ENCODE measurements around the gene OOEP.

Gene OOEP

GRCh38 chr6:73388433-73388799, 18.7 kb upstream of the OOEP start:
- TF ChIP-seq ZBTB7A (IDR thresholded peaks at IDR 0.05; ENCODE audit: low read depth) (no peak), EP300 (IDR thresholded peaks at IDR 0.05; ENCODE audit: borderline replicate concordance) (no peak), RAD21 (IDR thresholded peaks at IDR 0.05; ENCODE audit: low read depth) (no peak), NFIC (IDR thresholded peaks at IDR 0.05) (no peak), CREB1 (IDR thresholded peaks at IDR 0.05; ENCODE audit: low read depth) (no peak), TCF12 (IDR thresholded peaks at IDR 0.05; ENCODE audit: low read depth) (no peak), YY1 (IDR thresholded peaks at IDR 0.05; ENCODE audit: low read depth) (no peak), FOXM1 (IDR thresholded peaks at IDR 0.05; ENCODE audit: borderline replicate concordance, low read depth) (no peak), EGR1 (IDR thresholded peaks at IDR 0.05) (no peak), TEAD4 (IDR thresholded peaks at IDR 0.05) (no peak), CEBPB (IDR thresholded peaks at IDR 0.05) (no peak), TAF1 (IDR thresholded peaks at IDR 0.05; ENCODE audit: low read depth) (no peak)
- TF ChIP-seq, protein P1, sequence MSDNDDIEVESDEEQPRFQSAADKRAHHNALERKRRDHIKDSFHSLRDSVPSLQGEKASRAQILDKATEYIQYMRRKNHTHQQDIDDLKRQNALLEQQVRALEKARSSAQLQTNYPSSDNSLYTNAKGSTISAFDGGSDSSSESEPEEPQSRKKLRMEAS (IDR thresholded peaks at IDR 0.05), result no peak
- TF ChIP-seq, protein P2, sequence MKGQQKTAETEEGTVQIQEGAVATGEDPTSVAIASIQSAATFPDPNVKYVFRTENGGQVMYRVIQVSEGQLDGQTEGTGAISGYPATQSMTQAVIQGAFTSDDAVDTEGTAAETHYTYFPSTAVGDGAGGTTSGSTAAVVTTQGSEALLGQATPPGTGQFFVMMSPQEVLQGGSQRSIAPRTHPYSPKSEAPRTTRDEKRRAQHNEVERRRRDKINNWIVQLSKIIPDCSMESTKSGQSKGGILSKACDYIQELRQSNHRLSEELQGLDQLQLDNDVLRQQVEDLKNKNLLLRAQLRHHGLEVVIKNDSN (IDR thresholded peaks at IDR 0.05), result no peak

DNA sequence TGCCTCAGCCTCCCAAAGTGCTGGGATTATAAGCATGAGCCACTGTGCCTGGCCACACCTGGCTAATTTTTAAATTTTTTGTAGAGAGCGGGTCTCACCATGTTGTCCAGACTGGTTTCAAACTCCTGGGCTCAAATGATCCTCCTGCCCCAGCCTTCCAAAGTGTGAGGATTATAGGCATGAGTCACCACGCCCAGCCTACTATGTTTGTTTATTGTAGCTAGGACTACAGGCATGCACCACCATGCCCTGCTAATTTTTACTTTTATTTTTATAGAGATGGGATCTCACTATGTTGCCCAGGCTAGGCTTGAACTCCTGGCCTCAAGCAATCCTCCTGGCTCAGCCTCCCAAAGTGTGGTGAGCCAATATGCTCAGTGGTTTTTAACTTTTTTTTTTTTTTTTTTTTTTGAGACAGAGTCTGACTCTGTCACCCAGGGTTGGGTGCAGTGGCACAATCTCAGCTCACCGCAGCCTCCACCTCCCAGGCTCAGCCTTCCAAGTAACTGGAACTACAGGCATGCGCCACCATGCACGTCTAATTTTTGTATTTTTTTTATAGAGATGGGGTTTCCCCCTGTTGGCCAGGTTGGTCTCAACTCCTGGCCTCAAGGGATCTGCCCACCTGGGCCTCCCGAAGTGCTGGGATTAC, 12.9 kb upstream of the OOEP start:
- TF ChIP-seq YY1 (IDR thresholded peaks at IDR 0.05; ENCODE audit: low read depth) (no peak), REST (IDR thresholded peaks at IDR 0.05; ENCODE audit: low read depth) (no peak), CEBPB (IDR thresholded peaks at IDR 0.05) (no peak), NFIC (IDR thresholded peaks at IDR 0.05) (no peak), CREB1 (IDR thresholded peaks at IDR 0.05; ENCODE audit: low read depth) (no peak), EP300 (IDR thresholded peaks at IDR 0.05; ENCODE audit: borderline replicate concordance) (no peak), TAF1 (IDR thresholded peaks at IDR 0.05; ENCODE audit: low read depth) (no peak), RAD21 (IDR thresholded peaks at IDR 0.05; ENCODE audit: low read depth) (no peak), FOXM1 (IDR thresholded peaks at IDR 0.05; ENCODE audit: borderline replicate concordance, low read depth) (no peak), EGR1 (IDR thresholded peaks at IDR 0.05) (no peak), TEAD4 (IDR thresholded peaks at IDR 0.05) (no peak), TCF12 (IDR thresholded peaks at IDR 0.05; ENCODE audit: low read depth) (no peak), ZBTB7A (IDR thresholded peaks at IDR 0.05; ENCODE audit: low read depth) (no peak)
- TF ChIP-seq, protein P2 (IDR thresholded peaks at IDR 0.05), result no peak
- TF ChIP-seq, protein P1 (IDR thresholded peaks at IDR 0.05), result no peak

GRCh38 chr6:73377225-73377624, 7.5 kb upstream of the OOEP start:
- TF ChIP-seq, protein P1 (IDR thresholded peaks at IDR 0.05), result no peak
- TF ChIP-seq ZBTB7A (IDR thresholded peaks at IDR 0.05; ENCODE audit: low read depth), result no peak
- TF ChIP-seq TAF1 (IDR thresholded peaks at IDR 0.05; ENCODE audit: low read depth), result no peak
- TF ChIP-seq RAD21 (IDR thresholded peaks at IDR 0.05; ENCODE audit: low read depth), result no peak
- no peak for TF ChIP-seq REST (IDR thresholded peaks at IDR 0.05; ENCODE audit: low read depth)
- TF ChIP-seq YY1 (IDR thresholded peaks at IDR 0.05; ENCODE audit: low read depth), result no peak
- TF ChIP-seq TEAD4 (IDR thresholded peaks at IDR 0.05), result no peak
- no peak for TF ChIP-seq NFIC (IDR thresholded peaks at IDR 0.05)
- TF ChIP-seq CREB1 (IDR thresholded peaks at IDR 0.05; ENCODE audit: low read depth), result no peak
- TF ChIP-seq EGR1 (IDR thresholded peaks at IDR 0.05), result no peak

GRCh38 chr6:73375216-73375615, 5.5 kb upstream of the OOEP start:
- no peak for TF ChIP-seq FOXM1 (IDR thresholded peaks at IDR 0.05; ENCODE audit: borderline replicate concordance, low read depth)
- no peak for TF ChIP-seq TCF12 (IDR thresholded peaks at IDR 0.05; ENCODE audit: low read depth)
- TF ChIP-seq YY1 (IDR thresholded peaks at IDR 0.05; ENCODE audit: low read depth), result no peak
- TF ChIP-seq NFIC (IDR thresholded peaks at IDR 0.05), result no peak
- no peak for TF ChIP-seq CEBPB (IDR thresholded peaks at IDR 0.05)
- no peak for TF ChIP-seq ZBTB7A (IDR thresholded peaks at IDR 0.05; ENCODE audit: low read depth)
- TF ChIP-seq RAD21 (IDR thresholded peaks at IDR 0.05; ENCODE audit: low read depth), result no peak
- TF ChIP-seq EGR1 (IDR thresholded peaks at IDR 0.05), result no peak
- TF ChIP-seq, protein P1 (IDR thresholded peaks at IDR 0.05), result no peak
- no peak for TF ChIP-seq TAF1 (IDR thresholded peaks at IDR 0.05; ENCODE audit: low read depth)
- TF ChIP-seq CREB1 (IDR thresholded peaks at IDR 0.05; ENCODE audit: low read depth), result no peak
- TF ChIP-seq REST (IDR thresholded peaks at IDR 0.05; ENCODE audit: low read depth), result no peak
- no peak for TF ChIP-seq TEAD4 (IDR thresholded peaks at IDR 0.05)
- TF ChIP-seq EP300 (IDR thresholded peaks at IDR 0.05; ENCODE audit: borderline replicate concordance), result no peak
- TF ChIP-seq, protein P2 (IDR thresholded peaks at IDR 0.05), result no peak

Data from Ishikawa (cell line).